GM18870 (cell line): ENCODE data around the gene WASL.

Source experiments
- ATAC-seq: cut with Tn5 transposase; IDR thresholded peaks from one replicate; pipeline ENCODE4 v1.9.1; 2021; ENCODE audit warnings: moderate library complexity; ENCODE audit not compliant: unreplicated experiment

WASL gene

DNA sequence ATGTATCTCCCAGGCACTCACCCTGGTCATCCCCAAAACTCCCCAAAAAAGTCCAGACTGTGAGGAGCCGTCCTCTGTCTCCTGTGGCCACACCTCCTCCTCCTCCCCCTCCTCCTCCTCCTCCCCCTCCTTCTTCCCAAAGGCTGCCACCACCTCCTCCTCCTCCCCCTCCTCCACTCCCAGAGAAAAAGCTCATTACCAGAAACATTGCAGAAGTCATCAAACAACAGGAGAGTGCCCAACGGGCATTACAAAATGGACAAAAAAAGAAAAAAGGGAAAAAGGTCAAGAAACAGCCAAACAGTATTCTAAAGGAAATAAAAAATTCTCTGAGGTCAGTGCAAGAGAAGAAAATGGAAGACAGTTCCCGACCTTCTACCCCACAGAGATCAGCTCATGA is 86.0 kb downstream of the WASL start:
- ATAC-seq, result no peak

DNA sequence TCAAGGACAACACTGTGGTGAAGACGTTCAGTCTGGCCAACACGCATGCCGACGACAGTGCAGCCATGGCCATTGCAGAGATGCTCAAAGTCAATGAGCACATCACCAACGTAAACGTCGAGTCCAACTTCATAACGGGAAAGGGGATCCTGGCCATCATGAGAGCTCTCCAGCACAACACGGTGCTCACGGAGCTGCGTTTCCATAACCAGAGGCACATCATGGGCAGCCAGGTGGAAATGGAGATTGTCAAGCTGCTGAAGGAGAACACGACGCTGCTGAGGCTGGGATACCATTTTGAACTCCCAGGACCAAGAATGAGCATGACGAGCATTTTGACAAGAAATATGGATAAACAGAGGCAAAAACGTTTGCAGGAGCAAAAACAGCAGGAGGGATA is 86.5 kb downstream of the WASL start:
- no peak for ATAC-seq

DNA sequence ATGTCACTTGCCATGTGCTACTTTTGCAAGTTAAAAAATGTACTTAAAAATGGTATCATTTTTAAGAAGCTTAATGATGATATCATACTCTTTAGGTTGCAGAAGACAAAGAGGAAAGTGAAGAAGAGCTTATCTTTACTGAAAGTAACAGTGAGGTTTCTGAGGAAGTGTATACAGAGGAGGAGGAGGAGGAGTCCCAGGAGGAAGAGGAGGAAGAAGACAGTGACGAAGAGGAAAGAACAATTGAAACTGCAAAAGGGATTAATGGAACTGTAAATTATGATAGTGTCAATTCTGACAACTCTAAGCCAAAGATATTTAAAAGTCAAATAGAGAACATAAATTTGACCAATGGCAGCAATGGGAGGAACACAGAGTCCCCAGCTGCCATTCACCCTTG is 87.0 kb downstream of the WASL start:
- ATAC-seq, result no peak

DNA sequence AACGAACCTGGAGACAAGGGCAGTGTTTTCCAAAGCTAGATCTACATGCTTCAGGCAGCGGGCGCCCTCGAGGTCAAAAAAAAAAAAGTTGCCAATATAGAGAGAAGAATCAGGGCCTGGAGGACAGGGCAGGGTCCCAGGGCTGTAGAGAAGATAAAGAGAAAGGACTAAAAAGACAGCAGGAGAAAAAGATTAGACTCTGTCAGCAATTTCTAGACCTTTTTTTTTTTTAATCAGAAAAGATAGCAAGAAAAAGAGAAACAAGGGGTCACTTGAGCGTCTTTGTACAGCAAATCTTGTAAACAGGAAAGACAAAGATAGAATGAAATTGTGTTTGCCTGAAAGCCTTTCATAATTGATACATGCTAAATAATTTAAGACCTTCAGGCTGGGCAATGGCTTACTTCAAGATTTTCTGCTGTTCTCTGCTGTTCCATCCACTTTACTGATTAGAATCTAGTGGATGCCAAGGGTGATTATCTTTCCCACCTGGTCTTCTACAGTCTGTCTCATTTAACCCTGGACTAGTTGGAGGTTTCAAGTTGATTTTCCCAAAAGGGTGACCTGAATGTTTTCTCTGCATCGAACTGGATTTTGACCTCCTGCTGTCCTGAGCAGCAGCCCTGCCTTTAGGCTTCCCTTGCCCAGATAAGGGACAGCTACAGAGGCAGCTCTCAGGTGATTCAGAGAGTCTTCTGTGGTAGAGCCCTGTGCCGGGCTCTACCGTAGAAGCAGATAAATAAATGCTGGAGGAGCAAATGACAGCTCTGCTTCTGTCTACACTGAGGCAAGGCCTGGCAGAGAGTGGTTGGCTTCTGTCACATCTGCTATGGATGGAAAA is 88.1 kb downstream of the WASL start:
- ATAC-seq, result no peak

DNA sequence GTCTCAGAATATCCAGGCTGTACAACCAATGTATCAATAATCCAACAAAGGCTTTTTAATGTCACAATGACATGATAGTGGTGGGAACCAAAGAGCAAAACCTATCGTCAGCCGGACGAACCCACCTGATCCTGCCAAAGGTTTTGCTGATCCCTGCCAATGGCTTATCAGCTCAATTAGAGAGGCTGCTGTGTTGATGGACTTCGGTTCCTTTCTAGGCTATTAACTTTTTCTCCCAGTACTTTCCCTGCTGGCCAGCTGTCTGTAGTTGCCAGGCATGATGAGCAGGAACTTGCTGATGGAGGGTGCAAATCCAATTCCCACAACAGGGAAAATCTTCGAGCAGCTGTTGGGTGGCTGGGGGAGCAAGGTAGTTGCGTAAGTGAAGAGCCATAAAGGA is 90.8 kb downstream of the WASL start:
- ATAC-seq, result no peak

DNA sequence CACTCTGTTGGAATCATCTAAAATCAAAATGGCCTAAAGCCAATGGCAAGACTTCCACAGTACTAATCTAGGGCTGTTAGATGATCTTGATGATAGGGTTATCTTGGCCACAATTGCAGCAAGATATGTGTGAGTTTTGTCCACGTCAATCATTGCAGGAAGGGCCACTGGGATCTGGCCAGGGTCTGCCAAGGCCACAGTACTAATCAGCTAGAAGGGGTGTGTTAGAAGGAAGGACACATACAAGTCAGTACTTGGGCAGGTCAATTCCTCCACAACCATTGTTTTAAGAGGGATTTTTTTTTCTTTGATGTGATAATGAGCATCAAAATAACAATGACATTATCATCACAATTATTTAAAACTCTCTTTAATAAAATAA is 91.5 kb downstream of the WASL start:
- no peak for ATAC-seq

DNA sequence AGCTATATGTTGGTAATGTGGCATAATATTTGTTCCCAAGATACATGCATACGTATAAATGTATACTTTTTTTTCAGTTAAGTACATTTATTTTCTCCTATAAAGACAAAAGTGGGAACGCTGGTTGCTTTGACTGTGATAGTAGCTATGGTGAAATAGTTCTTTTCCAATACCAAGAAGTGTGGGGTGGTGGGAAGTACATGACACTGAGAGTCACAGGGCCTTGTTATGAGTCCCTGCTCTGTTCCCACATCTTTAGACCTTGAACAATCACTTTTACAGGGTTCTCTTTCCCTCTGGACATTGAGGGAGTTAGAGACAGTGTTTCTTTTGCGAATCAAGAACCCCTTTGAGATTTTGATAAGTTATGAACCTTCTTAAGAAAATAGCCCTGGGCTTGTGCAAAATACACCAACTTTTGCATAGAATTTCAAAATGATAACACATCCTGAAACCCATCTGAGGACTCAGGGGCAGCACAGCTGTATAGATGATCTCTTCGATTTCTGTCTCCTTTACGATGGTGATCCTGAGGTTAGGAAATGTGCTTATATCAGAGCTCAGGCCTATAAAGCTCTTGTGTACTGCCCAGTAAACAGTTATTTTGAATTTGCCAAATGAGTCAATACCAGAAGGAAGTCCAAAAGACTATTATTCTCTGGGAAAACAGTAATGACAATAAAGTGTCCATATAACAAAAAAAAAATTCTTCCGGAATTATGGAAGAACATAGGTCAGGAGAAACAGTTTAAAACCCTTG is 92.1 kb downstream of the WASL start:
- no peak for ATAC-seq

DNA sequence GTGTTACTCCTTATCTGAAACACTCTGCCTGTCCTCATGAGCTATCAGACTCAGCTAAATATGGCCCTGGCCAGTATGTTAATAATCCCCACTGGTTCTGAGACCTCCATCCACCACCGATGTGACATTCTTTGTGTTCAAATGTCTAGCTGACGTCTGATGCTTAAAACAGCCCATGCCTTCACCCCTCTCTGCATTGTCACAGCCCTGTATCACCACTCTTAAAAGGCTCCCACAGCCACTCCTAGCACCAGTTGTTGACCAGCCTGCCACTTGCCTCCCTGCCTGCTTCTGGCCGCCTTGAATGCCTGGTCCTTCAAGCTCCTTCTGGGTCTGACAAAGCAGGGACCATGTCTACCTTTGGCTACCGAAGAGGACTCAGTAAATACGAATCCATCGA is 93.2 kb downstream of the WASL start, which contains the start of gene LMOD2:
LMOD2 (plus strand) TSS at position 253 of the 400 bp plus-strand sequence; CDS start at position 351, 98 bp downstream.
- ATAC-seq, result no peak

DNA sequence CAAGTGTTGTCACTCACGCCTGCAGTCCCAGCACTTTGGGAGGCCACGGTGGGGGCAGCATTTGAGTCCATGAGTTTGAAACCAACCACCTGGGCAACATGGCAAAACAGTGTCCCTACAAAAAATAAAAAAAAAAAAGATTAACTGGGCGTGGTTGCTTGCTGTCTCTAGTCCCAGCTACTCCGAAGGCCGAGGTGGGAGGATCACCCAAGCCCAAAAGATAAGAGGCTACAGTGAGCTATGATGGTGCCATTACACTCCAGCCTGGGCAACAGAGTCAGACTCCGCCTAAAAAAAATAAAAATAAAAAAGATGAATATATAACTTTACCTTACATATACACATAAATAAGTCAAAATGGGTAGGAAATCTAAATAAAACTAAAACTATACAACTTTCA is 95.6 kb downstream of the WASL start:
- no peak for ATAC-seq

DNA sequence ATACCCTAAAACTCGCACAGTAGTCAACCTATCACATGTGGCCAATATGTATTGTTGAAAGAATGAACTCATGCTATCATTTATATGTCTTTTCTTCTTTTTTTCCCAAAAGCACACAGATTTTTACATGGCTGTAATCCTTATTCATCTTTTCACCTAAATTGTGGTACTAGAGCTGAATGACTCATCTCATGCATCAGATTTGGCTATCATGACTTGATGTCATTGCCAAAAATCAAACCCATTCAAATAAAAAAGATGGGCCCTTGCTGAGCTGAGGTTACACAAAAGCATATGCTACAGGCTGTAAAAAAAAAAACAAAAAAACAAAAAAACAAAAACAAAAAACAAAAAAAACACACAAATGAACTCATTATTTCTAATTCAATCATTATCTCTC is 96.4 kb downstream of the WASL start:
- ATAC-seq, result no peak

DNA sequence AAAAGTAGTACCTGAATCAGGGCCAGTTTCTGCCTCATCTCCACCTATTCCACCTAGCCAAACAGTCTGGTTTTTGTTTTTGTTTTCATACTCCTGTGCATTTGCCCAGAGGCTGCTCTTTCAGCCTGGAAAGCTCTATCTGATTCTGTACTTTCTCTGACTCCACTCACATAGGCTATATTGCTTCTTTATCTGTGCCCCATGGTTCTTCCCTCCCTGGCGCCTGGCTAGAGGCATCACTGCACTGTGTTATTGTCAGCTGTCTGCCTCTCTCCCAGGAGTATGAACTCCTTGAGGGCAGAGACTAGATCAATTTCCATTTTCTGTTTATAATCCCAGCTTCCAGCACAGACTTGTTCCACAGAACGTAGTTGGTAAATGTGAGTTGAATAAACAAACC is 98.2 kb downstream of the WASL start:
- no peak for ATAC-seq

DNA sequence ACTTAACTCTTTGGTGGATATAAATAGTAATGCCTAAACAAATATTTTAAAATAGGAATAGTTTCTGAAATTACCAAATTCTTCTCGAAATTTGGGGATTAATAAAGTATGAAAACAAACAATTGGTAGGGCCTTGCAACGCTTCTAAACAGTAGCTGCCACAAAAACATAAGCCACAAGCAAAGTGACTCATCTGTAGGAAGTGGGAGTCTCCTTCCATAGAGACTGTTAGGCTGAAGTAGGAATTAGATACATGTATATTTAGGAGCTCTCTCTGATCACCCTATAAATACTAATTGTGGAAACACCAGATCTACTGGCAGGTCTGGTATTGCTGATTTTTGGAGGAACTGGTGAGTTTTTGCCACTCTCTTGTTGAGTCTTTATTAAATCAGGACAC is 98.8 kb downstream of the WASL start:
- no peak for ATAC-seq

DNA sequence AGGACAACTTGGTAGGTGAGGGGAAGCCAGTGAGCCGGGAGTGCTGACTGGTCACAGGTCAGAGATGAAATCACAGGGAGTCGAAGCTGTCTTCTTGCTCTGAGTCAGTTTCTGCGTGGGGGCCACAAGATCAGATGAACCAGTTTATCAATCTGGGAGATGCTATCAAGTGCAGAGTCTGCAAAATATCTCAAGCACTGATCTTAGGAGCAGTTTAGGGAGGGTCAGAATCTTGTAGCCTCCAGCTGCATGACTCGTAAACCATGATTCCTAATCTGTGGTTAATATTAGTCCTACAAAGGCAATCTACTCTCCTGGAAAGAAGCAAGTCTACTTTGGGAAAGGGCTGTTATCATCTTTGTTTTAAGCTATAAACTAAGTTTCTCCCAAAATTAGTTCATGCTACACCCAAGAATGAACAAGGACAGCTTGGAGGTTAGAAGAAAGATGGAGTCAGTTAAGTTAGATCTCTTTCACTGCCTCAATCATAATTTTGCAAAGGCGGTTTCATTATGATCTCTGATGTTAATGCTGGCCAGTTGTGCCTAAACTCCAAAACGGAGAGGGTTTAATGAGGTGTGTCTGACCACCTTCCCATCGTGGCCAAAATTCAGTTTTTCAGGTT is 101.6 kb downstream of the WASL start:
- no peak for ATAC-seq

DNA sequence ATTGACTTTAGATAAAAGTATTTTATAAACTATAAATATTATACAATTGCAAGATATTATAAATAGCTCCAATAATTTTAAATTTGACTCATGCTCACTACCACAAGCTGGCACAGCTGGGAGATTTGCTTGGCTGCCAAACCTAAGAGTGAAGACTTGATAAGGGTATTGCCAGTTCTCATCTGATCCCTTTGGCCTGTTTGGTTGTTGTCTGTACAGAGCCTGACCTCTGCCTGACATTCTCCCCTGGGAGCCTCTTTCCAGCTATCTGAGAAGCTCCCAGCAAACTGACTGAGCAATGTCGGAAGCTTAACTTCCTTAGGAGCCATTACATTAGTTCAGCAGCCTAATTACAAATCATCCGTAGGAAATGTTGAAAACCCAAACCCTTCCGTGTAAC is 103.3 kb downstream of the WASL start:
- ATAC-seq, result no peak

DNA sequence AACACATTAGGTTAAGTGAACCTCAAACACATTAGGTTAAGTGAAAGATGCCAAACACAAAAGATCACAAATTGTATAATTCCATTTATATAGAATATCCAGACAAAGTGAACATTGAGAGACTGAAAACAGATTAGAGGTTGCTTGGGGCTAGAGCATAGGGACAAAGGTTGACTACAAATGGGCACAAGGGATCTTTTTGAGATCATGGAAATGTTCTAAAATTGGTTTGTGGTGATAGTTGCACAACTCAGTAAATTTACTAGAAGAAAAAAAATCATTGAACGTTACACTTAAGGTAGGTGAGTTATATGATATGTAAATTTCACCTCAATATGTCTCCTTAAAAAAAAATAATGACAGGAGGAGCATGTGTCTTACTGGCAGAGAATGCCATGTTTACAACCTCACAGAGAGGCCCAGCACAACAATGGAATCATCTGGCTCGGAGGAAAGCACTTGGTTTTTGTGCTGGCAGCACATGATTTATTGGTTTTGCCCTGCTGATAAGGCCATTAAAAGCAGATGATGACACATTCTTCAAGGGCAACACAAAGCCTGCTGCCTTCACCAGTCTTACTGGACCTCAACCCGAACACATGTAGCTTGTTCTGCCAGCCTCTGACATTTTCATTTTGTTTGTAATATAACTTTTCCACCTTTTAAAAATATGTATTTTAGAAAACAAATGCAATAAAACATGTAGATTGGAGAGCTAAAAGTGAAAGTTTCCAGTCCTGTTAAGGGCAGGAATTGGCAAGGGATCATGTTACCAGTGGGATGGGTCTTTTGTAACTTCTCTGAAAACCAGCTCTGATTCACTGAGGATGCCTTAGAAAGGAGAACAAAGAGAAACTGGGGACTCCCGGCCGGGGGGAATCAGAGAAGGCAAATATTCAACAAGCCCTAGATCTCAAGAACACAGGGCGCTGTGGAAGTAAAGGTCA is 105.0 kb downstream of the WASL start:
- ATAC-seq, result no peak

DNA sequence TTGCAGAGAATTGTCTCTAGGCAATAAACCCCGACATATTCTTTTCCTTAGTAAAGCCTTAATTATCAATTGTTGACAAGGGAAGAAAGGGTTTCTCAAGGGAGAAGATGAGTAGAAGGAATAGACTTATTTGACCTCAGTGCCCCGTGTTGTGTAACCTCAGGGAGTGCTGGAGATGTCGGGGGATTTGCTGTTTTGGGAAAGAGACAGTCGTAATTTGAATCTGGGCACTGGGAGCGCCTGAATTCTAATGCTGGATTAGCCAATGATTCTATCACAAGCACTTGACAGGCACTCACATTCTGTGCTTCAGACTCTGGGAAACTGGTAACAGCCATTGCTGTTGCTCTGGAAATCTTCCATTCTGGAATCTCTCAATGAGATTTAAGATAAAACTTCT is 106.9 kb downstream of the WASL start:
- no peak for ATAC-seq

DNA sequence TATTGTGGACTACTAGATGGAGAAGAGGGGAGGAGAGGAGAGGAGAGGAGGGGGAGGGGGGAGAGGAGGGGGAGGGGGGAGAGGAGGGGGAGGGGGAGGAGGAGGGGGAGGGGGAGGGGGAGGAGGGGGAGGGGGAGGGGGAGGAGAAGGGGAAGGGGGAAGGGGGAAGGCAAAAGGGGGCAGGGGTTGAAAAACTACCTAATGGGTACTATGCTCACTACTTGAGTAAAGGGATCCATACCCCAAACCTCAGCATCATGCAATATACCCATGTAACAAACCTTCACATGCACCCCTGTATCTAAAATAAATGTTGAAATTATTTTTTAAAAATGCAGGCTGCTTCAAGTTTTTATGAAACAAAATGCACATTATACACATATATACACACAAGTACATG is 108.2 kb downstream of the WASL start:
- ATAC-seq, result no peak

DNA sequence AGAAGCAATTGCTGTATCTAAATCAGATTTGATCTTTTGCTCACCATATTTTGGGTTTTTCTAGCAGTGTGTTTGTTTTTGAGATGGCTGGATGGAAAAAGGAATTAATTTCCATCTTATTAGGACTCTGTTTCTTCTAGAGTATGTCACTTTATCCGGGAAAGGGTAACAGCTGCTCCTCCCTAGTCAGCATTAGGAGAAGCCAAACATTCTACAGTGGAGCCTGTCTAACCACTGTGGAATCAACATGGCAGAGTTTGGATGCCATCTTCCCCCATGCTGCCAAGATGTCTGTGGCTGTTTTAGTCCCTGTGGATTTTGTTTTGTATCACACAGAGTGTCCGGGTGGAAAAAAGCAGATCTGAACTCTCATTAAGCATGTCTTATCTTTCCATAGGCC is 109.2 kb downstream of the WASL start:
- ATAC-seq, result no peak

DNA sequence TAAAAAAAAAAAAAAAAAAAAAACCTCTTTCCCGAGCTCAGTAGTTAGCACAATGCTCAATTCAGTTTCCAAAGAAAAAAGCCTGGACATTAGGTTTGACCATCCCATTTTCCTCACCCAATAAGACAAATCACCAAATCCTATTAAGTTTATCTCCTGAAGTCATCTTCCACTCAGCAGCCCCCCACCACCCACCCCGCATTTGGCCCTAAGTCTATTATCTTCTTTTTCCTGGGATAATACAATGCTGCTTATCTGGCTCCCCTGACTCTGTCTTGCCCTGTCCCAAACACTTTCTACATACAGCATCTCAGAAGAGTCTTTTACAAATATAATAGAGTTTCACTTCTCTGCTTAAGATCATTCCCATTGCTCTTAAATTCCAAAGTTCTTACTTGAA is 110.9 kb downstream of the WASL start:
- ATAC-seq, result no peak

DNA sequence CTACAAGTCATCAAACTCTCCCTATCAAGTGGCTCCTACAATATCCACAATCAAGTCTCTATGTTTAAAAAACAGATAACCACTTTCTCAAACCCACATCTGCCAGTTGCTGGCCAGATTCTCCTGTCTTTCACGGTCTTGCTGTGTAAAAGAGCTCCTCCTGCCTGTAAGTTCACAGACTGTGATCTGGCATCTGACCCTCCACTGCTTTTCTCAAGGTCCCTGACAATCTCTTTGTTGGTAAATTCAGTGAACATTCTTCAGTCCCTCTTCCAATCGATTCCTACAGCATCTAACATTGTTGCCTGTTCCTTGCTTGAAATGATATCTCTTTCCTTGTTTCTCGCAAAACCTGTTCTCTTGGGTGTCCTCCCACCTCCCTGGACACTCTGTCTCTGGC is 111.6 kb downstream of the WASL start:
- ATAC-seq, result no peak
